ENCODE measurements around the gene TMEM8B.

DNA sequence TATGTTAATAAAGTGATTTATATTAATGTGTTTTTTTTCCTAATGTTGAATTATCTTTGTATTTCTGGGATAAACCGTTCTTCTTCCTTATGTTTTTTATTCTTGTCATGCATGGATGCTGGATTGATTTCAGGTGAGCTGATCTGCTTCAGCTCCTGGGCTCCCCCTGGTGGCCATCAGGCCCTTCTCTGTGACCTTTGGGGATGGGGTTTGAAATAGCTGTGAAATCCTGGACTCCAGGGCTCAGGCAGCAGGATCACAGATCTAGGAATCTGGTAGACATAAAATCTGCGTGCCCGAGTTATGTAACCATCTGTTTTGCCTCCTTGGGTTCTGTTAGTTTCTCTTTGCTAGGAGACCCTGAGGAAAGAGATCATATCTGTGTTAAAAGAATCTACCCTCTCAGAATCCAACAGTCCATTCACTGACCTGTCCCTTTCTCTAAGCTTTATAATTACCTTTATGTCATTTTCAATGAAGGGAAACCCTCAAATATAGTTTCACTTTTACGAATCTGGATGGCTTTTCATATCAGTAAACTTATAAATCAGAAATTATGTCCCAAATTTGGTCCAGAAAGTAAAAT lies 53.3 kb downstream of the TMEM8B start:
- TF ChIP-seq, protein P1, sequence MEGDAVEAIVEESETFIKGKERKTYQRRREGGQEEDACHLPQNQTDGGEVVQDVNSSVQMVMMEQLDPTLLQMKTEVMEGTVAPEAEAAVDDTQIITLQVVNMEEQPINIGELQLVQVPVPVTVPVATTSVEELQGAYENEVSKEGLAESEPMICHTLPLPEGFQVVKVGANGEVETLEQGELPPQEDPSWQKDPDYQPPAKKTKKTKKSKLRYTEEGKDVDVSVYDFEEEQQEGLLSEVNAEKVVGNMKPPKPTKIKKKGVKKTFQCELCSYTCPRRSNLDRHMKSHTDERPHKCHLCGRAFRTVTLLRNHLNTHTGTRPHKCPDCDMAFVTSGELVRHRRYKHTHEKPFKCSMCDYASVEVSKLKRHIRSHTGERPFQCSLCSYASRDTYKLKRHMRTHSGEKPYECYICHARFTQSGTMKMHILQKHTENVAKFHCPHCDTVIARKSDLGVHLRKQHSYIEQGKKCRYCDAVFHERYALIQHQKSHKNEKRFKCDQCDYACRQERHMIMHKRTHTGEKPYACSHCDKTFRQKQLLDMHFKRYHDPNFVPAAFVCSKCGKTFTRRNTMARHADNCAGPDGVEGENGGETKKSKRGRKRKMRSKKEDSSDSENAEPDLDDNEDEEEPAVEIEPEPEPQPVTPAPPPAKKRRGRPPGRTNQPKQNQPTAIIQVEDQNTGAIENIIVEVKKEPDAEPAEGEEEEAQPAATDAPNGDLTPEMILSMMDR (IDR thresholded peaks at IDR 0.05; ENCODE audit: low read depth, low read length), result peak; percentile 83
- no peak for TF ChIP-seq POLR2A (IDR thresholded peaks at IDR 0.05; ENCODE audit: extremely low read depth, insufficient read length)
